Measurements from ENCODE around the gene OPCML. TPM values are rescaled to one million over a fixed set of nuclear protein-coding genes. Genes with fewer than 3 reads are reported as not detected.

OPCML gene
- total and polyA plus RNA-seq, 2 donors from 2014 or later, result 0.77 to 1.1 TPM

DNA sequence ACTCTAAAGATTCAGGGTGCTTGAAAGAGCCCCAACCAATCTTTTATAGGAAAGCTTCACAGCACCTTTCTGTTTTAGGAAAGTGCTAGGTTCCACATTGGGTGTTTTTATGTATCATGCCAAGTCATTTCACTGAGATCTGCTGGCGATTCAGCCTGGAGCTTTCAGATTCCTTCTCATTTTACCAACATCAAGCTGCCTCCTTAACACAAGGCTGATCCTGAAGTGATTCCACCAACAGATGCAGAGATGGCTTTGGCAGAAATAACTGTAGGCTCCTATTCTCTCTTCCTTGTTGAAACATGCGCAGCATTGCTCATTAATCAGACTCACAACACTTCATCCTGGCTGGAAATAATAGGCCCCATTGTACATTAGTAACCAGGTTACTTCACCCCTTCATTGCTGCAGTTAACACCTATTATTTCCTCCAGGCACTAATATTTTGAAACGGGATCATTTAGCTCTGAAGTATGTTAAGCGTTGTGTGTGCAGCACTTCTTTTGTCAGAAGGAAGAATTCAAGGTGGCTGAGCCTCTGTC is 89.0 kb downstream of the OPCML start:
- Histone ChIP-seq H3K36me3 (ENCODE audit: control insufficient read depth in 2 of 3, insufficient read depth in 3 of 3, low read length in 3 of 3) (no peaks in the 10 kb centered on the region), H3K9ac (ENCODE audit: low read length in 3 of 3) (no peak overlapping the region), H3K4me3 (ENCODE audit: low read length in 3 of 3) (no peak overlapping the region), H3K27ac (ENCODE audit: low read depth in 2 of 2, low read length in 2 of 2) (no peak overlapping the region), H3K9me3 (ENCODE audit: control insufficient read depth in 2 of 3, insufficient read depth in 1 of 3, low read length in 3 of 3) (no peaks in the 10 kb centered on the region), H3K4me1 (ENCODE audit: control insufficient read depth in 2 of 3, insufficient read depth in 2 of 3, low read depth in 1 of 3, low read length in 3 of 3) (no peaks in the 10 kb centered on the region), H3K27me3 (ENCODE audit: control insufficient read depth, insufficient read depth, low read length) (no peaks in the 10 kb centered on the region)
- intact Hi-C loops (cut with DNase I), result no loop called here
- DNase-seq (no peak), FAIRE-seq (no peak)
- TF ChIP-seq, protein P1, sequence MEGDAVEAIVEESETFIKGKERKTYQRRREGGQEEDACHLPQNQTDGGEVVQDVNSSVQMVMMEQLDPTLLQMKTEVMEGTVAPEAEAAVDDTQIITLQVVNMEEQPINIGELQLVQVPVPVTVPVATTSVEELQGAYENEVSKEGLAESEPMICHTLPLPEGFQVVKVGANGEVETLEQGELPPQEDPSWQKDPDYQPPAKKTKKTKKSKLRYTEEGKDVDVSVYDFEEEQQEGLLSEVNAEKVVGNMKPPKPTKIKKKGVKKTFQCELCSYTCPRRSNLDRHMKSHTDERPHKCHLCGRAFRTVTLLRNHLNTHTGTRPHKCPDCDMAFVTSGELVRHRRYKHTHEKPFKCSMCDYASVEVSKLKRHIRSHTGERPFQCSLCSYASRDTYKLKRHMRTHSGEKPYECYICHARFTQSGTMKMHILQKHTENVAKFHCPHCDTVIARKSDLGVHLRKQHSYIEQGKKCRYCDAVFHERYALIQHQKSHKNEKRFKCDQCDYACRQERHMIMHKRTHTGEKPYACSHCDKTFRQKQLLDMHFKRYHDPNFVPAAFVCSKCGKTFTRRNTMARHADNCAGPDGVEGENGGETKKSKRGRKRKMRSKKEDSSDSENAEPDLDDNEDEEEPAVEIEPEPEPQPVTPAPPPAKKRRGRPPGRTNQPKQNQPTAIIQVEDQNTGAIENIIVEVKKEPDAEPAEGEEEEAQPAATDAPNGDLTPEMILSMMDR (IDR thresholded peaks at IDR 0.05; ENCODE audit: borderline replicate concordance, extremely low read depth, insufficient read depth), result no peak

DNA sequence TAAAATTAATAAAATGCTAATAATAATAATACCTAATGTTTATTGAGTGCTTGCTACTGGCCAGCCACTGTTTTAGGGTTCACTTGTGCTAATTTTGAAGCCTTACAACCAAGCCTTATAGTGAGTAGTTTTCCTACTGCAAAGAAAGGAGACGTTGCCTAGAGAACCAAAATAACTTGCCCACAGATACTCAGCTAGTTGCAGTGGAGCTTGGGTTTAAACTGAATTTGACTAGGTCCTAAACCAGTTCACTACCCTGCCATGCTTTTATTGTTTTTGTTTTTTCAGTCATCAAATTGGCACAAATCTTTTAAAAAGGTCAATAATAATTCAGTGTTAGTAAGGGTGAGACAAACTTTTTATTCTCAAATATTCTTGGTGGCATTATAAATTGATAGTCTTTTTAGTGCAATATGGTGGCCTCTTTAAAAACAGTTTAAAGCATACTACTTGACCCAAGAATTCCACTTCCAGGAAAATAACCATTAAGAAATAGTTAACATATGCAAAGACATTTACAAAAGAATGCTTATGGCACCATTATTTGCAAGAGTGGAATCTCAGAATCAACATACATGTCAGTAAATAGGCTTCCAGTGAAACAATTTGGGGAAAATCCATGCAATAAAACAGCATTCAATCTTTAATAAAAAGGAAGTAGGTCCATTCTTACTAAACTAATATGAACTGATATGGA is 90.2 kb downstream of the OPCML start:
- Histone ChIP-seq H3K9ac (ENCODE audit: low read length in 3 of 3) (no peak overlapping the region), H3K27me3 (ENCODE audit: control insufficient read depth, insufficient read depth, low read length) (no peaks in the 10 kb centered on the region), H3K36me3 (ENCODE audit: control insufficient read depth in 2 of 3, insufficient read depth in 3 of 3, low read length in 3 of 3) (no peaks in the 10 kb centered on the region), H3K4me3 (ENCODE audit: low read length in 3 of 3) (no peak overlapping the region), H3K27ac (ENCODE audit: low read depth in 2 of 2, low read length in 2 of 2) (no peak overlapping the region), H3K9me3 (ENCODE audit: control insufficient read depth in 2 of 3, insufficient read depth in 1 of 3, low read length in 3 of 3) (no peaks in the 10 kb centered on the region), H3K4me1 (ENCODE audit: control insufficient read depth in 2 of 3, insufficient read depth in 2 of 3, low read depth in 1 of 3, low read length in 3 of 3) (no peaks in the 10 kb centered on the region)
- intact Hi-C loops (cut with DNase I), result no loop called here
- FAIRE-seq (no peak), DNase-seq (no peak)
- TF ChIP-seq, protein P1 (IDR thresholded peaks at IDR 0.05; ENCODE audit: borderline replicate concordance, extremely low read depth, insufficient read depth), result no peak

DNA sequence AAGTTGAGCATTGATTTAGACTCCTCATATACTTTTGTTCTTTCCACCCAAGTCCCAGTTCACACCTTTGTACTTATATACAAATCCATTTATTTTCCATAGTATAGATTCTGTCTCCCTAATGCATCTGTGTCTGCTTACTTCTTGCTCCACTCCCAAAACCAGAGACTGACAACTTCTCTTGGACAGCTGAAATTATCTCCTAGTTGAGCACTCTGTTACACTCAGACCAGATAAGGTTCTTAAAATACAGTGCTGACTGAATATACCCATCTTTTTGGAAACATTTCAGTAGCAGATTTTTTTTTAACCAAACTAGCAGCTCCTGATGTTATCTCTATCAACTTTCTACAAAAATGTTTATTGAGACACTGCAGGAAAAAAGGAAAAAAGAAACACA is 106.3 kb downstream of the OPCML start:
- no peaks in the 10 kb centered on the region for H3K27me3 ChIP-seq (ENCODE audit: control insufficient read depth, insufficient read depth, low read length)
- no peak for FAIRE-seq
- TF ChIP-seq, protein P1 (IDR thresholded peaks at IDR 0.05; ENCODE audit: borderline replicate concordance, extremely low read depth, insufficient read depth), result no peak
- no peak overlapping the region for H3K27ac ChIP-seq (ENCODE audit: low read depth in 2 of 2, low read length in 2 of 2)
- no peak for DNase-seq
- H3K36me3 ChIP-seq (ENCODE audit: control insufficient read depth in 2 of 3, insufficient read depth in 3 of 3, low read length in 3 of 3), result no peaks in the 10 kb centered on the region
- no peak overlapping the region for H3K4me3 ChIP-seq (ENCODE audit: low read length in 3 of 3)
- no peaks in the 10 kb centered on the region for H3K9me3 ChIP-seq (ENCODE audit: control insufficient read depth in 2 of 3, insufficient read depth in 1 of 3, low read length in 3 of 3)
- no peaks in the 10 kb centered on the region for H3K4me1 ChIP-seq (ENCODE audit: control insufficient read depth in 2 of 3, insufficient read depth in 2 of 3, low read depth in 1 of 3, low read length in 3 of 3)
- intact Hi-C loops (cut with DNase I), result no loop called here
- no peak overlapping the region for H3K9ac ChIP-seq (ENCODE audit: low read length in 3 of 3)

All from kidney (tissue), 14 donors.